PC-9 (cell line): ENCODE results near the gene STX19. TPM values are rescaled to one million over a fixed set of nuclear protein-coding genes. Genes with fewer than 3 reads are reported as not detected.
A peak's percentile ranks its signal among the peaks of the same experiment; 100 is the strongest.

ENCODE experiments used
- BruUV-seq: library from RNA; stranded (reverse); fragments of 400-500 nt; replicated peaks from 2 replicates; lab custom pipeline; 2021; lab: Mats Ljungman, UMichigan
- CTCF ChIA-PET: fragments of 300-600 bp; sonication (Branson Sonifier 250); formaldehyde crosslinking; loops from one replicate; lab custom pipeline; 2022; ENCODE audit warnings: antibody characterized with exemption; lab: Charles Lee
- POLR2A ChIA-PET: fragments of 300-600 bp; sonication (Branson Sonifier 250); formaldehyde crosslinking; loops from one replicate; lab custom pipeline; 2022; ENCODE audit warnings: antibody characterized with exemption; ENCODE audit not compliant: unreplicated experiment; lab: Charles Lee
- DNase-seq, 2 experiments: peaks; one replicate each; pipeline versions ENCODE4 v3.0.0 to v3.0.0-alpha.2; 2015 to 2022; ENCODE audit warnings: mixed read lengths in 1 of 2
- H2AFZ ChIP-seq: fragments of 200-600 bp; sonication (generic); 2 replicates; pipeline ENCODE4 v1.8.1; 2017; ENCODE audit warnings: antibody characterized with exemption
- H3F3A ChIP-seq: fragments of 200-600 bp; sonication (generic); 2 replicates; pipeline ENCODE4 v1.8.1; 2017; ENCODE audit warnings: antibody characterized with exemption, mild to moderate bottlenecking, low read depth; ENCODE audit not compliant: insufficient read depth
- H3K27ac ChIP-seq: fragments of 200-600 bp; sonication (generic); 2 replicates; pipeline ENCODE4 v1.6.1; 2016; ENCODE audit warnings: mixed run types
- H3K27me3 ChIP-seq: fragments of 200-600 bp; sonication (generic); 2 replicates; pipeline ENCODE4 v1.6.1; 2016; ENCODE audit warnings: low read depth, mixed run types; ENCODE audit not compliant: insufficient read depth
- H3K36me3 ChIP-seq: fragments of 200-600 bp; sonication (generic); 2 replicates; pipeline ENCODE4 v1.6.1; 2016; ENCODE audit warnings: low read depth, mixed run types
- H3K4me1 ChIP-seq: fragments of 200-600 bp; sonication (generic); replicated peaks from 2 replicates; pipeline ENCODE4 v1.6.1; 2016; ENCODE audit warnings: mixed run types; ENCODE audit not compliant: insufficient read depth
- H3K4me2 ChIP-seq: fragments of 200-600 bp; sonication (generic); 2 replicates; pipeline ENCODE4 v1.6.1; 2017; ENCODE audit warnings: mixed run types
- H3K4me3 ChIP-seq: fragments of 200-600 bp; sonication (generic); 2 replicates; pipeline ENCODE4 v1.6.1; 2016; ENCODE audit warnings: mixed run types
- H3K79me2 ChIP-seq: fragments of 200-600 bp; sonication (generic); 2 replicates; pipeline ENCODE4 v1.6.1; 2017; ENCODE audit warnings: low read depth, mixed run types
- H3K9me2 ChIP-seq: fragments of 200-600 bp; sonication (generic); 2 replicates; pipeline ENCODE4 v1.8.1; 2017; ENCODE audit warnings: mild to moderate bottlenecking; ENCODE audit not compliant: insufficient read depth
- H3K9me3 ChIP-seq: fragments of 200-600 bp; sonication (generic); 2 replicates; pipeline ENCODE4 v1.8.1; 2016; ENCODE audit warnings: low read depth; ENCODE audit not compliant: insufficient read depth
- H4K20me1 ChIP-seq: fragments of 200-600 bp; sonication (generic); 2 replicates; pipeline ENCODE4 v1.8.1; 2017; ENCODE audit not compliant: insufficient read depth
- CTCF ChIP-seq: fragments of 200-600 bp; sonication (generic); conservative IDR thresholded peaks from 2 replicates; pipeline ENCODE4 v1.6.1; 2017; ENCODE audit warnings: mixed run types, antibody characterized with exemption, mild to moderate bottlenecking, moderate library complexity
- EZH2 ChIP-seq: fragments of 200-600 bp; sonication (generic); IDR thresholded peaks from 2 replicates; pipeline ENCODE4 v1.8.0; 2017; ENCODE audit warnings: antibody characterized with exemption, low read depth
- intact Hi-C: fragments of 100-400 bp; cut with micrococcal nuclease; formaldehyde crosslinking; loops from one replicate; pipeline ENCODE4 v1.10.0; 2022; ENCODE audit not compliant: unreplicated experiment
- total RNA-seq: library from RNA; stranded (reverse); gene quantifications from 2 replicates; pipeline ENCODE4 v1.2.3, GENCODE V29; 2021

The STX19 gene
- total RNA-seq, 1 experiment from 2014 or later = 5.5 TPM

GRCh38 chr3:94063496-94064119, 35.2 kb upstream of the STX19 start:
- BruUV-seq = no TSS peak
- intact Hi-C loops = loop anchor here (1.0 to 10.0 kb wide), 3 partner anchors 35 to 209 kb away; partner anchors contain the start of genes ARL13B and STX19
- H3K36me3 ChIP-seq = no peaks in the 10 kb centered on the region
- DNase-seq = no peak
- H3K27ac ChIP-seq = peak overlapping the region; percentile 93
- ChIA-PET CTCF (interaction anchor here (0.7 to 1.3 kb wide), 3 partner anchors 26 to 186 kb away, joined by 4 to 5 read pairs (median 5); no protein-coding TSS in a partner anchor), POLR2A (interaction anchor here (0.6 to 0.7 kb wide), 3 partner anchors 26 to 37 kb away, joined by 4 to 7 read pairs (median 6); no protein-coding TSS in a partner anchor)
- H3K4me3 ChIP-seq = peak overlapping the region; percentile 79
- peak overlapping the region; percentile 88 for H3K4me2 ChIP-seq
- no peaks in the 10 kb centered on the region for H3K9me2 ChIP-seq
- H3K79me2 ChIP-seq = peaks cover 27% of the 10 kb centered on the region
- H3F3A ChIP-seq = peaks cover 23% of the 10 kb centered on the region; the same call in 1 of the 2 replicates
- H2AFZ ChIP-seq = peak overlapping the region; percentile 92
- no peaks in the 10 kb centered on the region for H4K20me1 ChIP-seq
- H3K27me3 ChIP-seq = no peaks in the 10 kb centered on the region
- TF ChIP-seq EZH2 = no peak
- no peak for TF ChIP-seq CTCF
- no peaks in the 10 kb centered on the region for H3K9me3 ChIP-seq
- peaks cover 19% of the 10 kb centered on the region for H3K4me1 ChIP-seq

- ChIA-PET CTCF (interaction anchor here (0.6 to 1.3 kb wide), 4 partner anchors 25 to 186 kb away, joined by 3 to 5 read pairs (median 4); no protein-coding TSS in a partner anchor), POLR2A (interaction anchor here (0.6 to 0.7 kb wide), 5 partner anchors 26 to 75 kb away, joined by 3 to 7 read pairs (median 3); no protein-coding TSS in a partner anchor)
- Histone ChIP-seq H3K79me2 (peaks cover 27% of the 10 kb centered on the region), H3F3A (peaks cover 23% of the 10 kb centered on the region; the same call in 1 of the 2 replicates), H2AFZ (peak within 1 kb of the TSS; percentile 92), H3K4me2 (peak within 1 kb of the TSS; percentile 88), H3K9me3 (no peaks in the 10 kb centered on the region), H3K27me3 (no peaks in the 10 kb centered on the region), H3K36me3 (no peaks in the 10 kb centered on the region), H3K4me3 (peak within 1 kb of the TSS; percentile 79), H3K9me2 (no peaks in the 10 kb centered on the region), H4K20me1 (no peaks in the 10 kb centered on the region), H3K27ac (peak within 1 kb of the TSS; percentile 93), H3K4me1 (peaks cover 19% of the 10 kb centered on the region)
- TF ChIP-seq CTCF (no peak), EZH2 (no peak)
- peak; percentile 95 to 98 for DNase-seq
- intact Hi-C loops = loop anchor here (1.0 to 10.0 kb wide), 3 partner anchors 34 to 208 kb away; partner anchors contain the start of genes ARL13B and STX19
- BruUV-seq = TSS peak; percentile 74
Observed at GRCh38 chr3:94062513-94063404, 34.4 kb upstream of the STX19 start, which contains the start of the genes DHFR2 and NSUN3. Gene DHFR2, minus strand, starts transcription at chr3:94062916. Its CDS starts 1,405 bp downstream, at chr3:94061511. Gene NSUN3, plus strand, starts transcription at chr3:94063061. Its CDS starts 66 bp downstream, at chr3:94063127.

GRCh38 chr3:94061297-94061696, 32.9 kb upstream of the STX19 start:
- H3K79me2 ChIP-seq = peaks cover 27% of the 10 kb centered on the region
- H4K20me1 ChIP-seq = no peaks in the 10 kb centered on the region
- ChIA-PET CTCF (no interaction called here), POLR2A (no interaction called here)
- H3K27ac ChIP-seq = no peak overlapping the region
- no peak overlapping the region for H3K4me3 ChIP-seq
- no peaks in the 10 kb centered on the region for H3K27me3 ChIP-seq
- no peak for TF ChIP-seq CTCF
- TF ChIP-seq EZH2 = no peak
- H3K9me3 ChIP-seq = no peaks in the 10 kb centered on the region
- peaks cover 19% of the 10 kb centered on the region for H3K4me1 ChIP-seq
- H2AFZ ChIP-seq = no peak overlapping the region
- DNase-seq = peak in 1 of 2 experiments; percentile 25
- no peaks in the 10 kb centered on the region for H3K36me3 ChIP-seq
- no peaks in the 10 kb centered on the region for H3K9me2 ChIP-seq
- H3K4me2 ChIP-seq = no peak overlapping the region
- peaks cover 22% of the 10 kb centered on the region; the same call in 1 of the 2 replicates for H3F3A ChIP-seq
- BruUV-seq = TSS peak; percentile 4
- intact Hi-C loops = loop anchor here (10.0 kb wide), 1 partner anchor 206 kb away; no protein-coding TSS in a partner anchor
